GM21723 (cell line): ENCODE measurements around the gene SHOC2.

Experiments used
- ATAC-seq: cut with Tn5 transposase; IDR thresholded peaks from one replicate; pipeline ENCODE4 v1.9.1; 2021; ENCODE audit warnings: mild to moderate bottlenecking, moderate library complexity; ENCODE audit not compliant: unreplicated experiment

The SHOC2 gene

GRCh38 chr10:110919349-110919931 is at the start of gene SHOC2:
SHOC2 (plus strand) TSS chr10:110919604; CDS start chr10:110964359, 44,755 bp downstream.
- peak; percentile 11 for ATAC-seq

- ATAC-seq = no peak
Observed at GRCh38 chr10:110870823-110871297, 48.5 kb upstream of the SHOC2 start.

GRCh38 chr10:110871298-110872084 is 47.9 kb upstream of the SHOC2 start, which contains the start of gene PDCD4:
PDCD4 (plus strand) TSS chr10:110871928; CDS start chr10:110876028, 4,100 bp downstream.
- ATAC-seq = peak; percentile 77

GRCh38 chr10:110872145-110872983 is 47.0 kb upstream of the SHOC2 start:
- ATAC-seq = peak; percentile 50

GRCh38 chr10:110872984-110873923 is 46.1 kb upstream of the SHOC2 start:
- no peak for ATAC-seq

GRCh38 chr10:110873951-110874350 is 45.5 kb upstream of the SHOC2 start:
- no peak for ATAC-seq

GRCh38 chr10:110876000-110876399 is 43.4 kb upstream of the SHOC2 start:
- no peak for ATAC-seq

- no peak for ATAC-seq
Observed at GRCh38 chr10:110876788-110877187, 42.6 kb upstream of the SHOC2 start.

GRCh38 chr10:110880012-110880411 is 39.4 kb upstream of the SHOC2 start:
- ATAC-seq = no peak

GRCh38 chr10:110881247-110881646 is 38.2 kb upstream of the SHOC2 start:
- ATAC-seq = no peak

- no peak for ATAC-seq
Observed at GRCh38 chr10:110881905-110882304, 37.5 kb upstream of the SHOC2 start.

GRCh38 chr10:110883924-110884323 is 35.5 kb upstream of the SHOC2 start:
- no peak for ATAC-seq

GRCh38 chr10:110885932-110886674 is 33.3 kb upstream of the SHOC2 start:
- no peak for ATAC-seq

GRCh38 chr10:110887560-110887959 is 31.8 kb upstream of the SHOC2 start:
- ATAC-seq = no peak

GRCh38 chr10:110892602-110893288 is 26.7 kb upstream of the SHOC2 start:
- ATAC-seq = no peak

GRCh38 chr10:110893559-110894179 is 25.7 kb upstream of the SHOC2 start:
- peak; percentile 91 for ATAC-seq

GRCh38 chr10:110897184-110897583 is 22.2 kb upstream of the SHOC2 start:
- ATAC-seq = no peak

- no peak for ATAC-seq
Observed at GRCh38 chr10:110898391-110898790, 21.0 kb upstream of the SHOC2 start.
